ENCODE results near the gene KIAA1217.
A peak's percentile ranks its signal among the peaks of the same experiment; 100 is the strongest.

Gene KIAA1217

DNA sequence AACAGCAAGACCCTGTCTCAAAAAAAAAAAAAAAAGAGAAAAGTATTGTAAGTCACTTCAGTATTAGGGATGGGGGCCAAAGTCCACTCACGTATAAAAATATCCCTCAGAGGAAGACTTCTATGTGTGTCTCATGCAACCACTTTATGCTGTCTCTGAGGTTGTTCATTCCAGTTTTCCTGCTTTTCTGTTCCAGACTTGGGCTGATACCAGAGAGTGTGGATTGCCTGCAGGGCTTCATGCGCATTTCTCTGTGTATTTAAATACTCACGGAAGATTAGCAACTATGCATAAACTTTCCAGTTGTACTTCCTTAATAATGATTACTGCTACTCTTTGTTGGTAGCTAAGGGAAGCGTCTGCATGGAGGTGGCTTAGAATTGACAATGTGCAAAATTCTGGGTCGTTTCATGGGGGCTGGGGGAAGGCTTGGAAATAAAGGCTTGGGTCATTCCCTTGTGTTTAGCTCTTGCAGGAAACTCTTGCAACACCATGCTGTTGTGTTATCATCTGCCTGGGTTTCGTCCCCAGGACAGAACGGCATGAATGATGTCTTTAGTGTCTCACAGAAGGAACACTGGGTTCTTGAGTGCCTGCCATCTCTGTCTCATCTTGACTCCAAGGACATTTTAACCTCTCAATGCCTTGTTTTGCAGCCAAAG lies 54.1 kb downstream of the KIAA1217 start:
- H3K4me1 ChIP-seq = peaks cover 66% of the 10 kb centered on the region
- no peak overlapping the region for H3K27ac ChIP-seq
- H3K9ac ChIP-seq = no peak overlapping the region
- H2AFZ ChIP-seq = no peak overlapping the region
- H3K9me3 ChIP-seq (ENCODE audit: control insufficient read depth, low read length) = no peaks in the 10 kb centered on the region
- TF ChIP-seq CTCF (IDR thresholded peaks at IDR 0.05) = no peak
- no peaks in the 10 kb centered on the region for H3K36me3 ChIP-seq (ENCODE audit: control insufficient read depth, insufficient read depth, low read length)
- H3K27me3 ChIP-seq (ENCODE audit: control insufficient read depth, insufficient read depth, low read length) = no peaks in the 10 kb centered on the region
- no peak overlapping the region for H3K4me2 ChIP-seq (ENCODE audit: low read length)
- H3K4me3 ChIP-seq (ENCODE audit: low read depth, low read length) = no peak overlapping the region
- H3K79me2 ChIP-seq = peaks cover 84% of the 10 kb centered on the region

- no peak overlapping the region for H2AFZ ChIP-seq
- peaks cover 67% of the 10 kb centered on the region for H3K79me2 ChIP-seq
Observed at GRCh38 chr10:24269476-24269875, 60.5 kb downstream of the KIAA1217 start.

DNA sequence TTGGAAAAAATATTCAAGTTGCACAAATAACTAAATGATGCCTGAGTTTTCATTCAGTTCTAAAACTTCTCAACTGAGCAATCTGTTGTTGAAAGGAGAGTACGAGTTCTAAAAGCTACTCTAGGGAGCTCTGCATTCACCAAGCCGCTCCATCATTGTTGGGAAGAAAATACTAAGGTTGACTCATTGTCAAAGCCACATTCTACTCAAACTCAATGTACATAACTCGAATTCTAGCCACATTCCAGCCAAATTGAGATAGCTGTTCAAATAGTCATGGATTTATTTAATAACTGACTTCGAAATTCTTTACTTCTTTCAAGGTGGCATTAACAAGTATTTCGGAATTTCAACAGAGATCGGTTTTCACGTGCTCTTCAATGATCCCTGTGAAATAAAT lies 63.4 kb downstream of the KIAA1217 start:
- H3K4me2 ChIP-seq (ENCODE audit: low read length) = no peak overlapping the region
- no peaks in the 10 kb centered on the region for H3K36me3 ChIP-seq (ENCODE audit: control insufficient read depth, insufficient read depth, low read length)
- TF ChIP-seq CTCF (IDR thresholded peaks at IDR 0.05) = no peak
- no peaks in the 10 kb centered on the region for H3K27me3 ChIP-seq (ENCODE audit: control insufficient read depth, insufficient read depth, low read length)
- H3K79me2 ChIP-seq = peaks cover 54% of the 10 kb centered on the region
- peaks cover 7% of the 10 kb centered on the region for H3K4me1 ChIP-seq
- H3K9me3 ChIP-seq (ENCODE audit: control insufficient read depth, low read length) = no peaks in the 10 kb centered on the region
- H2AFZ ChIP-seq = no peak overlapping the region
- H3K4me3 ChIP-seq (ENCODE audit: low read depth, low read length) = no peak overlapping the region
- H3K9ac ChIP-seq = no peak overlapping the region
- no peak overlapping the region for H3K27ac ChIP-seq

More at GRCh38 chr10:24269476-24269875, 60.5 kb downstream of the KIAA1217 start:
- no peak overlapping the region for H3K27ac ChIP-seq
- no peak overlapping the region for H3K4me3 ChIP-seq (ENCODE audit: low read depth, low read length)
- H3K36me3 ChIP-seq (ENCODE audit: control insufficient read depth, insufficient read depth, low read length) = no peaks in the 10 kb centered on the region
- TF ChIP-seq CTCF (IDR thresholded peaks at IDR 0.05) = no peak
- H3K9ac ChIP-seq = no peak overlapping the region
- no peaks in the 10 kb centered on the region for H3K27me3 ChIP-seq (ENCODE audit: control insufficient read depth, insufficient read depth, low read length)
- peaks cover 23% of the 10 kb centered on the region for H3K4me1 ChIP-seq
- no peaks in the 10 kb centered on the region for H3K9me3 ChIP-seq (ENCODE audit: control insufficient read depth, low read length)
- H3K4me2 ChIP-seq (ENCODE audit: low read length) = no peak overlapping the region

- H3K9ac ChIP-seq = no peak overlapping the region
- TF ChIP-seq CTCF (IDR thresholded peaks at IDR 0.05) = no peak
- H3K4me1 ChIP-seq = peaks cover 9% of the 10 kb centered on the region
- no peak overlapping the region for H3K4me3 ChIP-seq (ENCODE audit: low read depth, low read length)
- H3K27ac ChIP-seq = no peak overlapping the region
- H3K36me3 ChIP-seq (ENCODE audit: control insufficient read depth, insufficient read depth, low read length) = no peaks in the 10 kb centered on the region
- peaks cover 42% of the 10 kb centered on the region for H3K79me2 ChIP-seq
- H3K4me2 ChIP-seq (ENCODE audit: low read length) = no peak overlapping the region
- H3K27me3 ChIP-seq (ENCODE audit: control insufficient read depth, insufficient read depth, low read length) = no peaks in the 10 kb centered on the region
- H2AFZ ChIP-seq = no peak overlapping the region
- H3K9me3 ChIP-seq (ENCODE audit: control insufficient read depth, low read length) = no peaks in the 10 kb centered on the region
Observed at GRCh38 chr10:24277277-24277676, 68.3 kb downstream of the KIAA1217 start.

- H3K4me1 ChIP-seq = peaks cover 9% of the 10 kb centered on the region
- H3K9ac ChIP-seq = no peak overlapping the region
- no peak overlapping the region for H3K4me2 ChIP-seq (ENCODE audit: low read length)
- TF ChIP-seq CTCF (IDR thresholded peaks at IDR 0.05) = no peak
- H2AFZ ChIP-seq = no peak overlapping the region
- H3K4me3 ChIP-seq (ENCODE audit: low read depth, low read length) = no peak overlapping the region
- H3K27me3 ChIP-seq (ENCODE audit: control insufficient read depth, insufficient read depth, low read length) = no peaks in the 10 kb centered on the region
- H3K36me3 ChIP-seq (ENCODE audit: control insufficient read depth, insufficient read depth, low read length) = no peaks in the 10 kb centered on the region
- peaks cover 42% of the 10 kb centered on the region for H3K79me2 ChIP-seq
- no peaks in the 10 kb centered on the region for H3K9me3 ChIP-seq (ENCODE audit: control insufficient read depth, low read length)
- H3K27ac ChIP-seq = peak overlapping the region; percentile 44
Observed at GRCh38 chr10:24277771-24278170, 68.8 kb downstream of the KIAA1217 start.
